ENCODE measurements around the gene CFAP119. TPM values are rescaled to one million over a fixed set of nuclear protein-coding genes. Genes with fewer than 3 reads are reported as not detected.

Gene CFAP119
- total RNA-seq, 4 donors from 2014 or later: 3.7 to 12.6 (median 8.2) TPM

DNA sequence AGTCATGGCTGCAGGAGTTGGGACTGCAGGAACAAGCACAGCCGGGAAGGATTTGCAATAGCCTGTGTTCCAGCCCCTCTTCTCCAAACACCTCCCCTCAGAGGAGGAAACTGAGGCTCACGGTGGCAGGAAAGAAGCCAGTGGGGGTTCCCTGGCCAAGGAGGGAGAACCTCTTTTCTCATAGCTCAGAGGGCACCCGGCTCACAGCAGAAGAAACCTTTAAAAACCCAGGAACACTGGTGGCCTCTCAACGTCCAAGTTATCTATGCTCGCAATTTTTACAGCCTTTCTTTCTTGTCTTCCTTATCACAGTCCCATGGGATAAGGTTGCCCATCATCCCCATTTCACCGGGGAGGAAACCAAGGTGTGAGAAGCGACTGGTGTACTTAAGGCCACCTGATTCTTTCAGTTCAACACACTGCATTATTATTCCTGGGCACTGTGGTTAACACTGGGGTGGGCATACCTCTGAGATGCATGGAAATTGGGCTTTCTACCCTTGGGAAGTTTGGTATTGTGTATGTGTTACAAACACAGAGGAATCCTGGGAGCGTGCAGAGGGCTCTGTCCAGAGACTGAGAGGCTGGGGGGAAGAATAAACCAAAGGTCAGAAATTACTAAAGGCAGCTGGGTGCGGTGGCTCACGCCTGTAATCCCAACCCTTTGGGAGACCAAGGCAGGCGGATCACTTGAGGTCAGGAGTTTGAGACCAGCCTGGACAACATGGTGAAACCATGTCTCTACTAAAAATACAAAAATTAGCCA, 25.9 kb upstream of the CFAP119 start:
- Histone ChIP-seq H3K4me1 (peaks cover 0 to 35% (median 11%) of the 10 kb centered on the region in 4 donors), H3K36me3 (peaks cover 0 to 17% (median 4%) of the 10 kb centered on the region in 3 donors), H3K27me3 (no peaks in the 10 kb centered on the region), H3K9me3 (no peaks in the 10 kb centered on the region), H3K4me3 (peak overlapping the region; percentile 70 to 85 (median 80)), H3K27ac (peak overlapping the region; percentile 71 to 91 (median 85))
- TF ChIP-seq EP300 (IDR thresholded peaks at IDR 0.05) (no peak), POLR2A (IDR thresholded peaks at IDR 0.05) (no peak)
- TF ChIP-seq, protein P1, sequence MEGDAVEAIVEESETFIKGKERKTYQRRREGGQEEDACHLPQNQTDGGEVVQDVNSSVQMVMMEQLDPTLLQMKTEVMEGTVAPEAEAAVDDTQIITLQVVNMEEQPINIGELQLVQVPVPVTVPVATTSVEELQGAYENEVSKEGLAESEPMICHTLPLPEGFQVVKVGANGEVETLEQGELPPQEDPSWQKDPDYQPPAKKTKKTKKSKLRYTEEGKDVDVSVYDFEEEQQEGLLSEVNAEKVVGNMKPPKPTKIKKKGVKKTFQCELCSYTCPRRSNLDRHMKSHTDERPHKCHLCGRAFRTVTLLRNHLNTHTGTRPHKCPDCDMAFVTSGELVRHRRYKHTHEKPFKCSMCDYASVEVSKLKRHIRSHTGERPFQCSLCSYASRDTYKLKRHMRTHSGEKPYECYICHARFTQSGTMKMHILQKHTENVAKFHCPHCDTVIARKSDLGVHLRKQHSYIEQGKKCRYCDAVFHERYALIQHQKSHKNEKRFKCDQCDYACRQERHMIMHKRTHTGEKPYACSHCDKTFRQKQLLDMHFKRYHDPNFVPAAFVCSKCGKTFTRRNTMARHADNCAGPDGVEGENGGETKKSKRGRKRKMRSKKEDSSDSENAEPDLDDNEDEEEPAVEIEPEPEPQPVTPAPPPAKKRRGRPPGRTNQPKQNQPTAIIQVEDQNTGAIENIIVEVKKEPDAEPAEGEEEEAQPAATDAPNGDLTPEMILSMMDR (IDR thresholded peaks at IDR 0.05): no peak
- no peak for DNase-seq (ENCODE audit: low spot score in 2 of 2)
- WGBS, 2 donors: 29 to 38% methylated on average over 11 of the region's 11 CpGs

DNA sequence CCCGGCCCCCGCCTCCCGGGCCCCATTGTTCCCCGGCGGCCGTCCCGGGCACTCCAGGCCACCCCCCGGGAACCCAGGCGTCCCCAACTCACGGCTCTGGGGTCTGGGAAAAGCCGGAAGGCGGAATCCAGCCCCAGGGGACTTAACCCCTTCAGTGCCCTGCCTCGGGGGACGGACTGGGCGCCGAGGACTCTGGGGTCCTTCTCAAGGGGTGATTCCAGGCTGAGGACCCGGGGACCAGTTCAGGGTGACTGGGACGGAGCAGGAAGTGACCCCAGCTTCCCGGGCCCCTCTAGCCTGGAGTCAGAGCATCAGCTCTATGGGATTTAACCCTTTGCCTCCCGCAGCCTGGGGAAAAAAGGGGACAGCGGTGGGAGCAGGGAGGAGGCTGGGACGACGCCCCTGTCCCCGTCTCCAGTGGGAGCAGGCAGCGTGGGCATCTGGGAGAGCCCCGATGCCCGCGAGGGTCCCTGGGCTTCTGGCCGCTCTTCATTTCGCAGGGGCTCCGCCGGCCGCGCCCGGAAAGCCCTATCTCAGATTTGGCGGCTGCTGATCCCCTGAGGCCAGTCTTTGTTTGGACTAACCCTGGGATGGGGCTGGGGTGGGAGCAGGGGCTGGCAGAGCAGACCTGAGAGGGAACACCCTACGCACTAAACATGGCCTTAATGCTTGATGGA, 25.2 kb upstream of the CFAP119 start, which contains the start of gene ZNF629:
Gene ZNF629, minus strand, starts transcription at position 270 of the 677 bp plus-strand sequence. CDS start 2,723 bp downstream, outside the sequence.
- 0% methylated on average over 14 to 17 of the region's 37 CpGs for WGBS, 2 donors
- peak within 1 kb of the TSS; percentile 70 to 85 (median 80) for H3K4me3 ChIP-seq
- peak in 1 of 2 donors; percentile 76 for DNase-seq (ENCODE audit: low spot score in 2 of 2)
- H3K4me1 ChIP-seq: peaks cover 0 to 35% (median 11%) of the 10 kb centered on the region in 4 donors
- no peaks in the 10 kb centered on the region for H3K9me3 ChIP-seq
- peaks cover 0 to 25% (median 8%) of the 10 kb centered on the region in 3 donors for H3K36me3 ChIP-seq
- H3K27ac ChIP-seq: peak within 1 kb of the TSS; percentile 71 to 91 (median 85)
- TF ChIP-seq POLR2A (IDR thresholded peaks at IDR 0.05): no peak
- TF ChIP-seq, protein P1 (IDR thresholded peaks at IDR 0.05): peak in 1 of 5 experiments; percentile 34
- peak in 1 of 2 donors; percentile 73 for TF ChIP-seq EP300 (IDR thresholded peaks at IDR 0.05)
- H3K27me3 ChIP-seq: no peaks in the 10 kb centered on the region

- DNase-seq (ENCODE audit: low spot score in 2 of 2): no peak
- Histone ChIP-seq H3K36me3 (peaks cover 0 to 32% (median 13%) of the 10 kb centered on the region in 3 donors), H3K9me3 (no peaks in the 10 kb centered on the region), H3K4me3 (peak overlapping the region; percentile 70 to 85 (median 80)), H3K27ac (peak overlapping the region; percentile 71 to 91 (median 85)), H3K27me3 (no peaks in the 10 kb centered on the region), H3K4me1 (peaks cover 0 to 35% (median 11%) of the 10 kb centered on the region in 4 donors)
- no peak for TF ChIP-seq POLR2A (IDR thresholded peaks at IDR 0.05)
- no peak for TF ChIP-seq EP300 (IDR thresholded peaks at IDR 0.05)
- TF ChIP-seq, protein P1 (IDR thresholded peaks at IDR 0.05): no peak
- WGBS, 2 donors: 6 to 7% methylated on average over 15 to 41 of the region's 57 CpGs
These were observed 24.5 kb upstream of the CFAP119 start for GRCh38 chr16:30786115-30786935.

DNA sequence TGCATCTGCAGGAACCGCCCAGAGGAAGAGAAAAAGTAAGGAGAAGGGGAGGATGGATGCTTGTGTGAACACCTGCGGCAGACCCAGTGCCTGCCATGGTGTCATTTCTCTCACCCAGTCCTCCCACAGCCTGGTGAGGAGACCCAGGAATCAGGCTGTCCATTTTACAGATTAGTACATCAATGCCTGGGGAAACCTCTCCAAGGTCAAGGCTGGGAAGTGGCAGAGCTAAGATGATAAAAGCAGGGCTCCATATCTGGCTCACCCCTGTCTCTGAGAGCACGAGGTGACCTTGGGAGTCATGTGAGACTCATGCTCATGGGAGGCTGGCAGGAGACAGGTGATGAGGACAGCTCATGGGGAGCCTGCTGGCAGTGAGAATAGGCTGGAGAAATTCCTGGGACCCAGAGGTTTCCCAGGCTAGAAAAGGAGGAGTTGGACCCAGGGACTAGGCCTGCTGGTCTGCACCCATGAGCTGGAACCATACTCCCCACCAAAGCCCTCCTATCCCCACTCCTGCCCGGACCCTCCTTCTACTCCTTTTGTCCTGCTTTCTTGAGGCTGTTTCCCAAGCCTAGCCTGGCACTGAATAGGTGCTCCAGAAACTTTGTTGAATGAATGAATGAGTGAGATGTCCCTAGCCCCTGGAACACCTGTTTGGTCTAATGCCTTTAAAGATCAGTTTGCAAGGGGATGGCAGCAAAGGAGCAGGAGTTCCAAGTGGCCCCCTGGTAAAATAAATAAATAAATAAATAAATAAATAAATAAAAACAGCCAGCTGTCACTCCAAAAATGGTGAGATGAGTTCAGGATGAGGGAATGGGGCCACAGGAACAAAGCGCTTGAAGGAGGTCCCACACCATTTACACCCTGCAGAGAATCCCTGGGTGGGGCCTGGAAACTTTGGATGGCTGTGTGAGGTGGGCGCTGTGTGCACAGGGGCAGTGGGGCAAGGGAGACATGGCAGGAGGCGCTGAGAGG, 23.6 kb upstream of the CFAP119 start:
- Histone ChIP-seq H3K4me3 (peak overlapping the region; percentile 70 to 85 (median 80)), H3K27me3 (no peaks in the 10 kb centered on the region), H3K27ac (peak overlapping the region in 1 of 4 donors; percentile 88), H3K36me3 (peaks cover 0 to 41% (median 13%) of the 10 kb centered on the region in 3 donors), H3K4me1 (peaks cover 0 to 35% (median 11%) of the 10 kb centered on the region in 4 donors), H3K9me3 (no peaks in the 10 kb centered on the region)
- DNase-seq (ENCODE audit: low spot score in 2 of 2): no peak
- WGBS, 2 donors: 65 to 72% methylated on average over 7 of the region's 7 CpGs
- TF ChIP-seq EP300 (IDR thresholded peaks at IDR 0.05) (no peak), POLR2A (IDR thresholded peaks at IDR 0.05) (no peak)
- TF ChIP-seq, protein P1 (IDR thresholded peaks at IDR 0.05): no peak

Data from tibial nerve (tissue), 4 donors.